DND-41 (cell line): ENCODE measurements around the gene RGPD6.
"Not testable (repeated sequence)": the region's sequence is repeated elsewhere in the genome, so short reads cannot be mapped to it uniquely, and the experiment has no call there.

ENCODE experiments used
- CTCF ChIP-seq: IDR thresholded peaks from 2 replicates; pipeline ENCODE4 v1.5.1; 2012; ENCODE audit warnings: borderline replicate concordance, low read length, moderate library complexity, mild to moderate bottlenecking; ENCODE audit not compliant: poor library complexity, severe bottlenecking; ENCODE audit errors: extremely low read depth
- EZH2 ChIP-seq: IDR thresholded peaks from 3 replicates; pipeline ENCODE4 v1.6.1; 2012; ENCODE audit warnings: borderline replicate concordance, low read depth, mild to moderate bottlenecking, moderate library complexity, low read length, inconsistent platforms; ENCODE audit not compliant: severe bottlenecking

GRCh38 chr2:110496027-110496426 lies 81.0 kb downstream of the RGPD6 start:
- not testable (repeated sequence) for TF ChIP-seq CTCF, EZH2
